Retinal pigment epithelial cell (primary cell): ENCODE data around the gene TMEM214.

Experiments
- DNase-seq: peaks from one replicate; pipeline ENCODE4 v3.0.0-alpha.2; 2010; ENCODE audit warnings: low read depth
- H3K4me3 ChIP-seq: 2 replicates; pipeline ENCODE4 v1.5.1; 2011; ENCODE audit warnings: mild to moderate bottlenecking, low read length, control low read depth, moderate library complexity
- CTCF ChIP-seq: conservative IDR thresholded peaks from 2 replicates; pipeline ENCODE4 v1.5.1; 2011; ENCODE audit warnings: low read depth, low read length, control low read depth, inconsistent platforms

The TMEM214 gene

GRCh38 chr2:27003007-27003406 is 29.8 kb upstream of the TMEM214 start:
- no peak for DNase-seq
- no peak overlapping the region for H3K4me3 ChIP-seq
- no peak for TF ChIP-seq CTCF

GRCh38 chr2:27003857-27004256 is 28.9 kb upstream of the TMEM214 start:
- DNase-seq, result no peak
- H3K4me3 ChIP-seq, result no peak overlapping the region
- TF ChIP-seq CTCF, result no peak

GRCh38 chr2:27006602-27007415 is 26.0 kb upstream of the TMEM214 start:
- no peak for DNase-seq
- H3K4me3 ChIP-seq, result no peak overlapping the region
- TF ChIP-seq CTCF, result no peak

GRCh38 chr2:27007416-27008374 is 25.1 kb upstream of the TMEM214 start:
- TF ChIP-seq CTCF, result no peak
- no peak for DNase-seq
- H3K4me3 ChIP-seq, result no peak overlapping the region

GRCh38 chr2:27008678-27009077 is 24.1 kb upstream of the TMEM214 start:
- no peak for DNase-seq
- TF ChIP-seq CTCF, result no peak
- no peak overlapping the region for H3K4me3 ChIP-seq

GRCh38 chr2:27009083-27009482 is 23.7 kb upstream of the TMEM214 start:
- H3K4me3 ChIP-seq, result no peak overlapping the region
- no peak for DNase-seq
- TF ChIP-seq CTCF, result no peak
